Tibial nerve (tissue), 4 donors: ENCODE measurements around the gene GBE1. TPM values are rescaled to one million over a fixed set of nuclear protein-coding genes. Genes with fewer than 3 reads are reported as not detected.

ENCODE experiments used
- DNase-seq, 2 donors: peaks; one replicate each; pipeline ENCODE4 v3.0.0-alpha.2; 2019; ENCODE audit warnings: low spot score in 2 of 2
- H3K27ac ChIP-seq, 4 donors: fragments of 200-600 bp; sonication (generic) in 3 of 4; one replicate each; pipeline ENCODE4 v1.5.1; 2017 to 2019; ENCODE audit warnings: mild to moderate bottlenecking in 1 of 4
- H3K27me3 ChIP-seq, 2 donors: fragments of 200-600 bp; sonication (generic) in 1 of 2; one replicate each; pipeline versions ENCODE4 v1.5.1 to v1.6.0; 2017 to 2019
- H3K36me3 ChIP-seq, 3 donors: fragments of 200-600 bp; sonication (generic); one replicate each; pipeline ENCODE4 v1.5.1; 2018 to 2019
- H3K4me1 ChIP-seq, 4 donors: fragments of 200-600 bp; sonication (generic) in 3 of 4; one replicate each; pipeline ENCODE4 v1.5.1; 2017 to 2019
- H3K4me3 ChIP-seq, 4 donors: fragments of 200-600 bp; sonication (generic) in 3 of 4; one replicate each; pipeline ENCODE4 v1.5.1; 2017 to 2019; ENCODE audit warnings: mild to moderate bottlenecking in 1 of 4, moderate library complexity in 1 of 4
- H3K9me3 ChIP-seq, 4 donors: fragments of 200-600 bp; sonication (generic) in 3 of 4; one replicate each; pipeline ENCODE4 v1.5.1; 2017 to 2019
- EP300 ChIP-seq, 2 donors: sonication (generic); formaldehyde crosslinking; IDR thresholded peaks; one replicate each; pipeline ENCODE4 v1.6.1; 2017; ENCODE audit warnings: antibody characterized with exemption in 2 of 2, mild to moderate bottlenecking in 1 of 2
- POLR2A ChIP-seq, 2 donors: fragments of 450-650 bp; IDR thresholded peaks; one replicate each; pipeline ENCODE4 v1.6.1; 2017; ENCODE audit warnings: antibody characterized with exemption in 2 of 2, mild to moderate bottlenecking in 2 of 2, moderate library complexity in 2 of 2
- WGBS, 2 donors: methylation state at CpG; one replicate each; pipeline ENCODE4 v1.1.5; 2018; 5-methylcytosine and 5-hydroxymethylcytosine counted together
- total RNA-seq, 4 donors: library from RNA; depleted of rRNA; stranded (reverse); fragments of >200 nt; gene quantifications; one replicate each; pipeline ENCODE4 v1.1.0, GENCODE V29; 2016
- TF ChIP-seq, protein P1 (sequence below), 5 experiments: fragments of 200-600 bp in 3 of 5; fragments of 450-650 bp in 2 of 5; sonication (generic) in 3 of 5; IDR thresholded peaks; one replicate each; pipeline ENCODE4 v1.5.1; 2016 to 2019; ENCODE audit warnings: antibody characterized with exemption in 5 of 5, mild to moderate bottlenecking in 3 of 5, moderate library complexity in 2 of 5

GBE1 gene
- total RNA-seq, 4 donors from 2014 or later: 25.8 to 34.5 (median 31.3) TPM

DNA sequence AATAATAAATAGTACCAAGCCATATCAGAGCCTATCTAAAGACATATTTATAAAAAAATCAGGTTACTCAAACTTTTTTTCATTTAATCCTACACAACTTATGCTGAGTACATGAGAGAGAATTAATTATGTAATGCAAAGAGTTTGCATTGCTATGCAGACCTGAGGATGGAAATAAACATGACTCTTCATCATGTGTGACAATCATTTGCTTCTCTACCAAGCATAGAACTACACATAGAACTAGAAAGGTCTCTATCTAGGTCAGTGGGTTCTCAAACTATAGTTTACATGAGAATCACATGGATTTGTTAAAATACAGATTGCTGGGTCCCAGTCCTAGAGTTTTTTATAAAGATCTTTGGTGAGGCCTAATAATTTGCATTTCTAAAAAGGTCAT, 86.8 kb downstream of the GBE1 start:
- TF ChIP-seq POLR2A (IDR thresholded peaks at IDR 0.05) (no peak), EP300 (IDR thresholded peaks at IDR 0.05) (no peak)
- TF ChIP-seq, protein P1, sequence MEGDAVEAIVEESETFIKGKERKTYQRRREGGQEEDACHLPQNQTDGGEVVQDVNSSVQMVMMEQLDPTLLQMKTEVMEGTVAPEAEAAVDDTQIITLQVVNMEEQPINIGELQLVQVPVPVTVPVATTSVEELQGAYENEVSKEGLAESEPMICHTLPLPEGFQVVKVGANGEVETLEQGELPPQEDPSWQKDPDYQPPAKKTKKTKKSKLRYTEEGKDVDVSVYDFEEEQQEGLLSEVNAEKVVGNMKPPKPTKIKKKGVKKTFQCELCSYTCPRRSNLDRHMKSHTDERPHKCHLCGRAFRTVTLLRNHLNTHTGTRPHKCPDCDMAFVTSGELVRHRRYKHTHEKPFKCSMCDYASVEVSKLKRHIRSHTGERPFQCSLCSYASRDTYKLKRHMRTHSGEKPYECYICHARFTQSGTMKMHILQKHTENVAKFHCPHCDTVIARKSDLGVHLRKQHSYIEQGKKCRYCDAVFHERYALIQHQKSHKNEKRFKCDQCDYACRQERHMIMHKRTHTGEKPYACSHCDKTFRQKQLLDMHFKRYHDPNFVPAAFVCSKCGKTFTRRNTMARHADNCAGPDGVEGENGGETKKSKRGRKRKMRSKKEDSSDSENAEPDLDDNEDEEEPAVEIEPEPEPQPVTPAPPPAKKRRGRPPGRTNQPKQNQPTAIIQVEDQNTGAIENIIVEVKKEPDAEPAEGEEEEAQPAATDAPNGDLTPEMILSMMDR (IDR thresholded peaks at IDR 0.05): no peak
- no peak for DNase-seq

DNA sequence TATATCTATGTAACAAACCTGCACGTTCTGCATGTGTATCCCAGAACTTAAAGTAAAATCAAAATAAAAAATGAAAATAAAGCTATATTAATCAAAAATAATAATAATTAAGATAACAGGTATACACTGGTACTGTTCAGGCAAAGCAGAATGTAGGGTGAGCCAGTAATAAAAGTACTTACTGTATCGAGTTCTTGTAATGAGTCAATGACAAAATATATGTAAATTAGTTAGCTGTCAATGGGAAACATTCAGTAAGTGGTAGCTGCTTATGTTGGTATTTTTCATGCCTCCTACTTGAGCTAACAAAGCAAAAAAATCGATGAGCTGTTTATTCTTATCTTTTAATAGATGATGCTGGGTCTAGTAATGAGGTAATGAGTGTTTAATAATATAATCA, 93.2 kb downstream of the GBE1 start:
- no peak for TF ChIP-seq EP300 (IDR thresholded peaks at IDR 0.05)
- TF ChIP-seq, protein P1 (IDR thresholded peaks at IDR 0.05): no peak
- no peak for TF ChIP-seq POLR2A (IDR thresholded peaks at IDR 0.05)
- Histone ChIP-seq H3K4me1 (no peaks in the 10 kb centered on the region), H3K36me3 (peaks cover 0 to 5% (median 0%) of the 10 kb centered on the region in 3 donors), H3K27me3 (no peaks in the 10 kb centered on the region), H3K27ac (no peak overlapping the region), H3K4me3 (no peak overlapping the region), H3K9me3 (no peaks in the 10 kb centered on the region)
- no peak for DNase-seq
- 70% methylated on average over 3 of the region's 3 CpGs for WGBS, 2 donors

More for the DNA sequence above, 86.8 kb downstream of the GBE1 start:
- no peak overlapping the region for H3K27ac ChIP-seq
- H3K4me1 ChIP-seq: no peaks in the 10 kb centered on the region
- no peaks in the 10 kb centered on the region for H3K9me3 ChIP-seq
- H3K4me3 ChIP-seq: no peak overlapping the region
- no peaks in the 10 kb centered on the region for H3K27me3 ChIP-seq
- peaks cover 0 to 5% (median 0%) of the 10 kb centered on the region in 3 donors for H3K36me3 ChIP-seq

GRCh38 chr3:81666502-81667121, 94.8 kb downstream of the GBE1 start:
- Histone ChIP-seq H3K4me3 (no peak overlapping the region), H3K36me3 (peaks cover 0 to 5% (median 0%) of the 10 kb centered on the region in 3 donors), H3K4me1 (no peaks in the 10 kb centered on the region), H3K27me3 (no peaks in the 10 kb centered on the region), H3K27ac (no peak overlapping the region), H3K9me3 (no peaks in the 10 kb centered on the region)
- TF ChIP-seq, protein P1 (IDR thresholded peaks at IDR 0.05): peak; percentile 54 to 83 (median 65)
- TF ChIP-seq EP300 (IDR thresholded peaks at IDR 0.05) (no peak), POLR2A (IDR thresholded peaks at IDR 0.05) (no peak)
- no peak for DNase-seq

DNA sequence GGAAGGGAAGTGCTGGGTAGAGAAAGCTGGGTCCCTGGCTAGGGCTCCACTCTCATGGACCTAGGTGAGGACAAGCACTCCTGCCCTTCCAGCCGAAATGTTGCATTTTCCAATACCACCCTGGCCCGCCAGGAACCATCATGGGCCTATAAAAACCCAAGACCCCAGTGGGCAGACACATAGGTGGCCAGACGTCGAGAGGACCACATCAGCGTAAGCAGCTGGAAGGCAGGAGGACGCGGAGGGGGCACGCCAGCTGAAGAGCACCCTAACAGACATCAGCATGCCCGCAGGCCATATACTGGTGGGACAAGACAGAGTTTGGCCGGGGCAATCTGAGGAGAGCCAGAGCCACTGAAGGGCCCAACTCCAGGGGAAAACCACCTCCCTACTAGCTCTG, 98.3 kb downstream of the GBE1 start:
- H3K4me1 ChIP-seq: no peaks in the 10 kb centered on the region
- 97% methylated on average over 10 of the region's 10 CpGs for WGBS, 2 donors
- TF ChIP-seq POLR2A (IDR thresholded peaks at IDR 0.05): no peak
- no peaks in the 10 kb centered on the region for H3K27me3 ChIP-seq
- DNase-seq: no peak
- H3K9me3 ChIP-seq: no peaks in the 10 kb centered on the region
- H3K36me3 ChIP-seq: no peaks in the 10 kb centered on the region
- H3K4me3 ChIP-seq: no peak overlapping the region
- no peak overlapping the region for H3K27ac ChIP-seq

DNA sequence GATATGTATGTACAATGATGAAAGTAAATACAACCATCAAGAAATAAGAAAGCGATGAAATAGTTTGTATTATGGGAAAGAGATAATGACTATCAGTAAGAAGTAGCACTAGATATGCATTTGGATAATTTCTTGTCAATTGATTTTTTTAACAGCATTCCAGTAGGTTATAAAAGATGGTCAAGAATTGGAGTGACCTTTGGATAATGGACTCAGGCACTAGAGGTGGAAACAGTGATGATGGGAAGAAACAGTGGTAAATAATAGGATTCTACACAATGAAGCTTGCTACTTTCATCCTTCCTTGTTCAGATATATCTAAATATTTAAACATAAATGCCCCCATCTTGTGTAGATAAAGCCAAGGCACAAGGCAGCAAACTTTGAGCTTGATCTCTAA, 101.4 kb downstream of the GBE1 start:
- no peak for DNase-seq
- Histone ChIP-seq H3K36me3 (no peaks in the 10 kb centered on the region), H3K9me3 (no peaks in the 10 kb centered on the region), H3K4me1 (no peaks in the 10 kb centered on the region), H3K27ac (no peak overlapping the region), H3K4me3 (no peak overlapping the region), H3K27me3 (no peaks in the 10 kb centered on the region)
- WGBS, 2 donors: 94 to 95% methylated on average over 1 of the region's 1 CpG
- TF ChIP-seq, protein P1 (IDR thresholded peaks at IDR 0.05): no peak
- no peak for TF ChIP-seq POLR2A (IDR thresholded peaks at IDR 0.05)
- TF ChIP-seq EP300 (IDR thresholded peaks at IDR 0.05): no peak
